A673 (cell line): ENCODE measurements around the gene ZHX3.

Source experiments
- EZH2 ChIP-seq: fragments of 200-600 bp; sonication (generic); IDR thresholded peaks from 2 replicates; pipeline ENCODE4 v1.6.1; 2017; ENCODE audit warnings: borderline replicate concordance, low read depth, mild to moderate bottlenecking, mixed read lengths, antibody characterized with exemption, low read length; ENCODE audit not compliant: poor library complexity, severe bottlenecking
- TF ChIP-seq, protein P1 (sequence below): fragments of 300-800, 200-600 bp; sonication (generic); conservative IDR thresholded peaks from 2 replicates; pipeline ENCODE4 v1.5.1; 2017; ENCODE audit warnings: low read depth, mild to moderate bottlenecking, antibody characterized with exemption, low read length, moderate library complexity, mixed read lengths

DNA sequence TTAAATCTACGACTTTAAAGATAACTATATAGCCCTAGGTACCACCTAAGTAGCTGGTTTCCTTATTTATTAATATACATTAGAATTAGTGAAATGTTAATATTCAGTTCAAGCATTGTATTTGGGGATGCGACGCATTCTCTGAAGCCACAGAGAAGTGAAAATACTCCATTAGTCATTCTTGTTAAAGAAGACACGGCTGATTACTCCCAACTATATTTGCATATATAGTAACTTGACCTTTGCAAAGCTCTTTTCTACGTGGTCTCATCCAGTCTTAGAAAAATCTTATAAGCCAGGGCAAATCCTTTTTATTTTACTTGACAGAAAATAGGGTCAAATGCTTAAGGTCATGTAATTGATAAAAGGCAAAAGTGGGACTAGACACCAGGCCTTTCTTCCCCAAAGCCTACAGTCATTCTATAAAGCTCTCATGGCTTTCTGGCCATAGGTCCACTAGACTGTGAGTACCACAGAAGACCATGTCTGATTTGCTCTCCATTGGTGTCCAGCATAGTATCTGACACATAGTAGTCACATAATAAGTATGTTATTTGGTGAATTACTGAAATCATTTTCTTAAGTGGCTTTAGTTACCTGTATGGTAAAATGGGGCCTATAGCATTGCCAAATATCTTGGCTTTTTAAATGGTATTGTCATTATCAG, 11.3 kb downstream of the ZHX3 start:
- TF ChIP-seq, protein P1, sequence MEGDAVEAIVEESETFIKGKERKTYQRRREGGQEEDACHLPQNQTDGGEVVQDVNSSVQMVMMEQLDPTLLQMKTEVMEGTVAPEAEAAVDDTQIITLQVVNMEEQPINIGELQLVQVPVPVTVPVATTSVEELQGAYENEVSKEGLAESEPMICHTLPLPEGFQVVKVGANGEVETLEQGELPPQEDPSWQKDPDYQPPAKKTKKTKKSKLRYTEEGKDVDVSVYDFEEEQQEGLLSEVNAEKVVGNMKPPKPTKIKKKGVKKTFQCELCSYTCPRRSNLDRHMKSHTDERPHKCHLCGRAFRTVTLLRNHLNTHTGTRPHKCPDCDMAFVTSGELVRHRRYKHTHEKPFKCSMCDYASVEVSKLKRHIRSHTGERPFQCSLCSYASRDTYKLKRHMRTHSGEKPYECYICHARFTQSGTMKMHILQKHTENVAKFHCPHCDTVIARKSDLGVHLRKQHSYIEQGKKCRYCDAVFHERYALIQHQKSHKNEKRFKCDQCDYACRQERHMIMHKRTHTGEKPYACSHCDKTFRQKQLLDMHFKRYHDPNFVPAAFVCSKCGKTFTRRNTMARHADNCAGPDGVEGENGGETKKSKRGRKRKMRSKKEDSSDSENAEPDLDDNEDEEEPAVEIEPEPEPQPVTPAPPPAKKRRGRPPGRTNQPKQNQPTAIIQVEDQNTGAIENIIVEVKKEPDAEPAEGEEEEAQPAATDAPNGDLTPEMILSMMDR, result no peak
- no peak for TF ChIP-seq EZH2
